Ishikawa (cell line): Measurements from ENCODE around the gene ASAP2.

Experiments
- CEBPB ChIP-seq: IDR thresholded peaks from 2 replicates; pipeline ENCODE4 v1.6.1; 2012
- CREB1 ChIP-seq: IDR thresholded peaks from 2 replicates; pipeline ENCODE4 v1.6.1; 2012; ENCODE audit warnings: low read depth
- EGR1 ChIP-seq: IDR thresholded peaks from 2 replicates; pipeline ENCODE4 v1.6.1; 2012
- EP300 ChIP-seq: IDR thresholded peaks from 2 replicates; pipeline ENCODE4 v1.6.1; 2012; ENCODE audit warnings: borderline replicate concordance
- FOXM1 ChIP-seq: IDR thresholded peaks from 2 replicates; pipeline ENCODE4 v1.6.1; 2012; ENCODE audit warnings: low read depth, borderline replicate concordance
- MAX ChIP-seq: IDR thresholded peaks from 2 replicates; pipeline ENCODE4 v1.6.1; 2012
- NFIC ChIP-seq: IDR thresholded peaks from 2 replicates; pipeline ENCODE4 v1.6.1; 2012
- RAD21 ChIP-seq: IDR thresholded peaks from 2 replicates; pipeline ENCODE4 v1.6.1; 2012; ENCODE audit warnings: low read depth
- REST ChIP-seq: IDR thresholded peaks from 2 replicates; pipeline ENCODE4 v1.6.1; 2012; ENCODE audit warnings: low read depth, mild to moderate bottlenecking
- TAF1 ChIP-seq: IDR thresholded peaks from 2 replicates; pipeline ENCODE4 v1.6.1; 2012; ENCODE audit warnings: low read depth, mild to moderate bottlenecking
- TCF12 ChIP-seq: IDR thresholded peaks from 2 replicates; pipeline ENCODE4 v1.6.1; 2012; ENCODE audit warnings: low read depth
- TEAD4 ChIP-seq: IDR thresholded peaks from 2 replicates; pipeline ENCODE4 v1.6.1; 2012
- USF1 ChIP-seq: IDR thresholded peaks from 2 replicates; pipeline ENCODE4 v1.6.1; 2012
- YY1 ChIP-seq: IDR thresholded peaks from 2 replicates; pipeline ENCODE4 v1.6.1; 2012; ENCODE audit warnings: low read depth
- ZBTB7A ChIP-seq: IDR thresholded peaks from 2 replicates; pipeline ENCODE4 v1.6.1; 2012; ENCODE audit warnings: low read depth

ASAP2 gene

GRCh38 chr2:9360110-9360509, 153.5 kb downstream of the ASAP2 start:
- no peak for TF ChIP-seq REST
- TF ChIP-seq MAX = no peak
- no peak for TF ChIP-seq TCF12
- TF ChIP-seq RAD21 = no peak
- no peak for TF ChIP-seq ZBTB7A
- TF ChIP-seq NFIC = no peak
- TF ChIP-seq EP300 = no peak

GRCh38 chr2:9360701-9361100, 154.1 kb downstream of the ASAP2 start:
- TF ChIP-seq CREB1 (no peak), FOXM1 (no peak), ZBTB7A (no peak), RAD21 (no peak), USF1 (no peak), REST (no peak), CEBPB (no peak), EGR1 (no peak), EP300 (no peak), TEAD4 (no peak), YY1 (no peak), TCF12 (no peak), TAF1 (no peak), MAX (no peak), NFIC (no peak)

- no peak for TF ChIP-seq TAF1
- no peak for TF ChIP-seq TCF12
- TF ChIP-seq EGR1 = no peak
- TF ChIP-seq CEBPB = no peak
- no peak for TF ChIP-seq REST
- no peak for TF ChIP-seq USF1
- no peak for TF ChIP-seq FOXM1
- no peak for TF ChIP-seq ZBTB7A
- TF ChIP-seq MAX = no peak
- no peak for TF ChIP-seq RAD21
- TF ChIP-seq NFIC = no peak
- no peak for TF ChIP-seq YY1
- TF ChIP-seq EP300 = no peak
- no peak for TF ChIP-seq TEAD4
- no peak for TF ChIP-seq CREB1
Measured at GRCh38 chr2:9364373-9364772, 157.8 kb downstream of the ASAP2 start.

GRCh38 chr2:9364791-9365497, 158.3 kb downstream of the ASAP2 start:
- TF ChIP-seq ZBTB7A (no peak), EGR1 (no peak), USF1 (no peak), REST (no peak), YY1 (no peak), TAF1 (no peak), RAD21 (no peak), EP300 (no peak)
